Suprapubic skin (tissue), 4 donors: ENCODE results near the gene KLHL17.

Source experiments
- EP300 ChIP-seq: sonication (generic); formaldehyde crosslinking; IDR thresholded peaks from one replicate; pipeline ENCODE4 v1.6.1; 2017; ENCODE audit warnings: antibody characterized with exemption
- POLR2A ChIP-seq, 2 donors: fragments of 450-650 bp; IDR thresholded peaks; one replicate each; pipeline ENCODE4 v1.6.1; 2017; ENCODE audit warnings: antibody characterized with exemption in 2 of 2, mild to moderate bottlenecking in 2 of 2, moderate library complexity in 2 of 2
- POLR2AphosphoS5 ChIP-seq, 3 donors: sonication (generic); formaldehyde crosslinking; IDR thresholded peaks; one replicate each; pipeline ENCODE4 v1.6.1; 2017; ENCODE audit warnings: antibody characterized with exemption in 3 of 3
- TF ChIP-seq, protein P1 (sequence below), 2 donors: fragments of 200-600 bp in 1 of 2; fragments of 450-650 bp in 1 of 2; sonication (generic) in 1 of 2; IDR thresholded peaks; one replicate each; pipeline ENCODE4 v1.5.1; 2016 to 2019; ENCODE audit warnings: antibody characterized with exemption in 2 of 2, mild to moderate bottlenecking in 1 of 2, moderate library complexity in 1 of 2

DNA sequence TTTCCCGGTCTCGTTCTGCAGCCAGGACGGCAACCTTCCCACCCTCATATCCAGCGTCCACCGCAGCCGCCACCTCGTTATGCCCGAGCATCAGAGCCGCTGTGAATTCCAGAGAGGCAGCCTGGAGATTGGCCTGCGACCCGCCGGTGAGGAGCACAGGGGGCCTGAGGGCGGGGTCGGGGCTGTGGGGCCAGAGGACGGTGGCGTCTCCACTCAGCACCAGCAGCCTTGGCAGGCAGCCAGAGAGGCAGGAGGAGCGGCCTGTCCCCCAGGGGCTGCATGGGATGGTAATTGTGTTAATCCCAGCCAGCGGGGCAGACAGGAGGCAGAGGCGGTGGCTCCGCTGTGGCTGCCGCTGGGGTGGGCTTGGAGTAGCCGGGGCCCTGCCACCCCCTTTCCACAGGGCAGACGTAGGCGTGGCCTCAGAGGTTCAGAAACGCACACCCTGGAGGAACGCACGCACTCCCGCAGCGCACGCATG, 24.6 kb upstream of the KLHL17 start:
- TF ChIP-seq EP300 (no peak), POLR2A (IDR thresholded peaks at IDR 0.05) (no peak), POLR2AphosphoS5 (IDR thresholded peaks at IDR 0.05) (no peak)
- TF ChIP-seq, protein P1, sequence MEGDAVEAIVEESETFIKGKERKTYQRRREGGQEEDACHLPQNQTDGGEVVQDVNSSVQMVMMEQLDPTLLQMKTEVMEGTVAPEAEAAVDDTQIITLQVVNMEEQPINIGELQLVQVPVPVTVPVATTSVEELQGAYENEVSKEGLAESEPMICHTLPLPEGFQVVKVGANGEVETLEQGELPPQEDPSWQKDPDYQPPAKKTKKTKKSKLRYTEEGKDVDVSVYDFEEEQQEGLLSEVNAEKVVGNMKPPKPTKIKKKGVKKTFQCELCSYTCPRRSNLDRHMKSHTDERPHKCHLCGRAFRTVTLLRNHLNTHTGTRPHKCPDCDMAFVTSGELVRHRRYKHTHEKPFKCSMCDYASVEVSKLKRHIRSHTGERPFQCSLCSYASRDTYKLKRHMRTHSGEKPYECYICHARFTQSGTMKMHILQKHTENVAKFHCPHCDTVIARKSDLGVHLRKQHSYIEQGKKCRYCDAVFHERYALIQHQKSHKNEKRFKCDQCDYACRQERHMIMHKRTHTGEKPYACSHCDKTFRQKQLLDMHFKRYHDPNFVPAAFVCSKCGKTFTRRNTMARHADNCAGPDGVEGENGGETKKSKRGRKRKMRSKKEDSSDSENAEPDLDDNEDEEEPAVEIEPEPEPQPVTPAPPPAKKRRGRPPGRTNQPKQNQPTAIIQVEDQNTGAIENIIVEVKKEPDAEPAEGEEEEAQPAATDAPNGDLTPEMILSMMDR (IDR thresholded peaks at IDR 0.05): no peak
